ENCODE data around the gene RNF125. TPM values are rescaled to one million over a fixed set of nuclear protein-coding genes. Genes with fewer than 3 reads are reported as not detected.
A peak's percentile ranks its signal among the peaks of the same experiment; 100 is the strongest.

The RNF125 gene
- total and polyA plus RNA-seq, 10 of the 15 experiments (the other 5 are each of a cell fraction or from before 2014, with no cell fraction given), result 0.79 to 3.9 (median 2.9) TPM

DNA sequence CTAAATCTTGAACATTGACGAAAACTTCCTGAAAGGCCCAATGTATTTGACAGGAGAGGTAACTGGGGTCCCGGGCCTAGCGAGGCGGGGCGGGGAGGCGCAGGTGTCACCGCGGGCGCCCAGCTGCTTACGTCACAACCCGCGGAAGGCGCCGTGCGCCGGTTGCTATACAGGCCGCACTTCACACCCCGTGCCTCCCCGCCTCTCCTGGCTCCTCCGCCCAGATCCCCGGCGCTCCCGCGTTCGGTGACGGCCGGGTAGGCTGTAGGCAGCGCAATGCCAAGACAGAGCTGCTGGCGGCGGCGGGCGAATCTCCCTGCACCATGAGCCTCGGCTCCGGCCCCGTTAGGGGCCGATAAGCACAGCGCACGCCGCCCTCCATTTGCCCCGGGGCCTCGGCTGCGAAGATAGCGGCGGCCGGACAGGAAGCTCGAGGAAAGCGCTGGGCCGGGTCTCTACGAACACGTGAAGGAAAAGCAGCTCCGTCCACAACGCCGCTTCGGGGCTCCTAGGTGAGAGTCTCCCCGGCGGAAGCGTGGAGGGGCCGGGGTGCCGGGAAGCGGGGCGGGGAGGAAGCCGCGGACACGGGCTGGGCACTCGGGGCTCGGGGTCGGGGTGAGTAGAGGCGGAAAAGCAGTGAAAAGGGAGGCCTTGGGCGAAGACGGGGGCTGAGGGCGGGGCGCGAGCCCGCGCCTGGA is 73.2 kb downstream of the RNF125 start, which contains the start of gene RNF138 (continued):
- TF ChIP-seq RAD51 (IDR thresholded peaks at IDR 0.05) (0 out of 2 replicates have a peak, but pooled peaks have one; percentile 0), CHD2 (IDR thresholded peaks at IDR 0.05; ENCODE audit: borderline replicate concordance, low read depth, low read length) (peak; percentile 80), HDAC6 (IDR thresholded peaks at IDR 0.05; ENCODE audit: unreplicated experiment) (peak; percentile 26), DPF2 (IDR thresholded peaks at IDR 0.05) (peak; percentile 83), EED (IDR thresholded peaks at IDR 0.05; ENCODE audit: low read depth) (peak; percentile 16; the same call in 1 of the 2 replicates)
- TF ChIP-seq, protein P1, sequence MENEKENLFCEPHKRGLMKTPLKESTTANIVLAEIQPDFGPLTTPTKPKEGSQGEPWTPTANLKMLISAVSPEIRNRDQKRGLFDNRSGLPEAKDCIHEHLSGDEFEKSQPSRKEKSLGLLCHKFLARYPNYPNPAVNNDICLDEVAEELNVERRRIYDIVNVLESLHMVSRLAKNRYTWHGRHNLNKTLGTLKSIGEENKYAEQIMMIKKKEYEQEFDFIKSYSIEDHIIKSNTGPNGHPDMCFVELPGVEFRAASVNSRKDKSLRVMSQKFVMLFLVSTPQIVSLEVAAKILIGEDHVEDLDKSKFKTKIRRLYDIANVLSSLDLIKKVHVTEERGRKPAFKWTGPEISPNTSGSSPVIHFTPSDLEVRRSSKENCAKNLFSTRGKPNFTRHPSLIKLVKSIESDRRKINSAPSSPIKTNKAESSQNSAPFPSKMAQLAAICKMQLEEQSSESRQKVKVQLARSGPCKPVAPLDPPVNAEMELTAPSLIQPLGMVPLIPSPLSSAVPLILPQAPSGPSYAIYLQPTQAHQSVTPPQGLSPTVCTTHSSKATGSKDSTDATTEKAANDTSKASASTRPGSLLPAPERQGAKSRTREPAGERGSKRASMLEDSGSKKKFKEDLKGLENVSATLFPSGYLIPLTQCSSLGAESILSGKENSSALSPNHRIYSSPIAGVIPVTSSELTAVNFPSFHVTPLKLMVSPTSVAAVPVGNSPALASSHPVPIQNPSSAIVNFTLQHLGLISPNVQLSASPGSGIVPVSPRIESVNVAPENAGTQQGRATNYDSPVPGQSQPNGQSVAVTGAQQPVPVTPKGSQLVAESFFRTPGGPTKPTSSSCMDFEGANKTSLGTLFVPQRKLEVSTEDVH (IDR thresholded peaks at IDR 0.05; ENCODE audit: low read depth, partially characterized antibody), result no peak

DNA sequence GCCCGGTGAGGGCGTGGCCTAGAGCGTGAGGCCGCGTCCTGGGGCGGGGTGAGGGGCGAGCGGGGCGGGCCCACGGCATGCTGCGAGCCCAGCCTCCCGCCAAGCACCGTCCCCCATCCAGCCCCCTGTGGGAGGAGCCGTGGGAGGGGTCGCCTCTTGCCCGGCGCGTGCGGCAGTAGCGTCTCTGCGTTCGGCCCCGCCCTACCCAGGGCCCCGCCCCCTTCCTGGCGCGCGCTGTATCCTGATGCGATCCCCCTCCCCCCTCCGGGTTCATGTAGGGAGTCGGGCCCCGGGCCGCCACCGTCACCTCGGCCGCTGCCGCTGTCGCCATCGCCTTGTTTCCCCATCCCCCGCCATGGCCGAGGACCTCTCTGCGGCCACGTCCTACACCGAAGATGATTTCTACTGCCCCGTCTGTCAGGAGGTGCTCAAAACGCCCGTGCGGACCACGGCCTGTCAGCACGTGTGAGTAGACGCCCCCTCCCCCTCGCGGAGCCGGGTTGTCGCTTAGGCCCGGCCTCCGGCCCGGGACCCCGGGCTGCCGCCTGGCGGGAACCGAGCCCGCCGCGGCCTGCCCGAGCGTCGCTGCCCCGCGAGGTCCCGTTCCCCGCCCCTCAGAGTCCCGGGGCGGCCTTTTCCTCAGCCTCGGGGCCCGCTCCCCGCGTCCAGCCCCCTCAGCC is 73.9 kb downstream of the RNF125 start:
- Histone ChIP-seq H3K4me2 (ENCODE audit: control insufficient read depth, insufficient read depth) (peak overlapping the region; percentile 74; the same call in 1 of the 2 replicates), H3K36me3 (ENCODE audit: control insufficient read depth in 2 of 2, insufficient read depth in 2 of 2, low read length in 1 of 2) (peaks cover 0 to 6% of the 10 kb centered on the region in 2 experiments; a peak in 1 of 4 replicates), H3K4me3 (peak overlapping the region; percentile 86), H3K79me2 (ENCODE audit: control insufficient read depth, insufficient read depth, low read length) (peaks cover 50% of the 10 kb centered on the region), H3K9me3 (replicated peaks; ENCODE audit: control insufficient read depth, insufficient read depth, low read length) (no peaks in the 10 kb centered on the region), H3K9ac (ENCODE audit: control insufficient read depth, insufficient read depth, low read length) (peak overlapping the region; percentile 86), H2AFZ (ENCODE audit: control insufficient read depth, low read depth, low read length) (peak overlapping the region; percentile 76), H3K4me1 (ENCODE audit: control insufficient read depth, insufficient read depth, low read length) (no peaks in the 10 kb centered on the region; the same call in 1 of the 2 replicates), H3K27me3 (replicated peaks in 1 of 2; ENCODE audit: control insufficient read depth in 2 of 2, insufficient read depth in 2 of 2, low read length in 1 of 2) (no peaks in the 10 kb centered on the region), H4K20me1 (ENCODE audit: control insufficient read depth, insufficient read depth) (no peaks in the 10 kb centered on the region), H3K27ac (ENCODE audit: control insufficient read depth, insufficient read depth) (peak overlapping the region; percentile 97)
- RAD21 ChIA-PET (ENCODE audit: unreplicated experiment), result interaction anchor here (1.0 kb wide), 1 partner anchor 65 kb away, joined by 3 read pairs; no protein-coding TSS in a partner anchor
- DNase-seq (ENCODE audit: low read depth, low spot score), result peak; percentile 83
- BruUV-seq (replicated peaks), result no TSS peak
- ATAC-seq, result peak; percentile 92
- CTCF ChIA-PET, result interaction anchor here (0.9 kb wide), 1 partner anchor 151 kb away, joined by 4 read pairs; no protein-coding TSS in a partner anchor
- POLR2A ChIA-PET, result interaction anchor here (0.6 to 1.1 kb wide), 4 partner anchors 13 to 150 kb away, joined by 4 to 6 read pairs (median 4); partner anchors contain the start of gene TRAPPC8
- in situ Hi-C loops (cut with MboI) (no loop called here), intact Hi-C loops (cut with micrococcal nuclease; ENCODE audit: unreplicated experiment) (loop anchor here (2.0 kb wide), 2 partner anchors 74 to 150 kb away; partner anchors contain the start of genes RNF125 and TRAPPC8)
- FAIRE-seq, result peak; percentile 7
- SMC1A ChIA-PET (ENCODE audit: uncharacterized antibody, unreplicated experiment), result interaction anchor here (0.9 kb wide), 1 partner anchor 46 kb away, joined by 3 read pairs; no protein-coding TSS in a partner anchor
- WGBS (ENCODE audit: insufficient coverage, insufficient replicate concordance, low lambda C conversion rate, missing lambda C conversion rate), result under 1% methylated on average over 38 of the region's 77 CpGs
- TF ChIP-seq, protein P2, sequence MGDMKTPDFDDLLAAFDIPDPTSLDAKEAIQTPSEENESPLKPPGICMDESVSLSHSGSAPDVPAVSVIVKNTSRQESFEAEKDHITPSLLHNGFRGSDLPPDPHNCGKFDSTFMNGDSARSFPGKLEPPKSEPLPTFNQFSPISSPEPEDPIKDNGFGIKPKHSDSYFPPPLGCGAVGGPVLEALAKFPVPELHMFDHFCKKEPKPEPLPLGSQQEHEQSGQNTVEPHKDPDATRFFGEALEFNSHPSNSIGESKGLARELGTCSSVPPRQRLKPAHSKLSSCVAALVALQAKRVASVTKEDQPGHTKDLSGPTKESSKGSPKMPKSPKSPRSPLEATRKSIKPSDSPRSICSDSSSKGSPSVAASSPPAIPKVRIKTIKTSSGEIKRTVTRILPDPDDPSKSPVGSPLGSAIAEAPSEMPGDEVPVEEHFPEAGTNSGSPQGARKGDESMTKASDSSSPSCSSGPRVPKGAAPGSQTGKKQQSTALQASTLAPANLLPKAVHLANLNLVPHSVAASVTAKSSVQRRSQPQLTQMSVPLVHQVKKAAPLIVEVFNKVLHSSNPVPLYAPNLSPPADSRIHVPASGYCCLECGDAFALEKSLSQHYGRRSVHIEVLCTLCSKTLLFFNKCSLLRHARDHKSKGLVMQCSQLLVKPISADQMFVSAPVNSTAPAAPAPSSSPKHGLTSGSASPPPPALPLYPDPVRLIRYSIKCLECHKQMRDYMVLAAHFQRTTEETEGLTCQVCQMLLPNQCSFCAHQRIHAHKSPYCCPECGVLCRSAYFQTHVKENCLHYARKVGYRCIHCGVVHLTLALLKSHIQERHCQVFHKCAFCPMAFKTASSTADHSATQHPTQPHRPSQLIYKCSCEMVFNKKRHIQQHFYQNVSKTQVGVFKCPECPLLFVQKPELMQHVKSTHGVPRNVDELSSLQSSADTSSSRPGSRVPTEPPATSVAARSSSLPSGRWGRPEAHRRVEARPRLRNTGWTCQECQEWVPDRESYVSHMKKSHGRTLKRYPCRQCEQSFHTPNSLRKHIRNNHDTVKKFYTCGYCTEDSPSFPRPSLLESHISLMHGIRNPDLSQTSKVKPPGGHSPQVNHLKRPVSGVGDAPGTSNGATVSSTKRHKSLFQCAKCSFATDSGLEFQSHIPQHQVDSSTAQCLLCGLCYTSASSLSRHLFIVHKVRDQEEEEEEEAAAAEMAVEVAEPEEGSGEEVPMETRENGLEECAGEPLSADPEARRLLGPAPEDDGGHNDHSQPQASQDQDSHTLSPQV (IDR thresholded peaks at IDR 0.05), result no peak
- TF ChIP-seq NFYB (IDR thresholded peaks at IDR 0.05; ENCODE audit: insufficient read depth, low read depth, low read length), result no peak
- TF ChIP-seq, protein P3, sequence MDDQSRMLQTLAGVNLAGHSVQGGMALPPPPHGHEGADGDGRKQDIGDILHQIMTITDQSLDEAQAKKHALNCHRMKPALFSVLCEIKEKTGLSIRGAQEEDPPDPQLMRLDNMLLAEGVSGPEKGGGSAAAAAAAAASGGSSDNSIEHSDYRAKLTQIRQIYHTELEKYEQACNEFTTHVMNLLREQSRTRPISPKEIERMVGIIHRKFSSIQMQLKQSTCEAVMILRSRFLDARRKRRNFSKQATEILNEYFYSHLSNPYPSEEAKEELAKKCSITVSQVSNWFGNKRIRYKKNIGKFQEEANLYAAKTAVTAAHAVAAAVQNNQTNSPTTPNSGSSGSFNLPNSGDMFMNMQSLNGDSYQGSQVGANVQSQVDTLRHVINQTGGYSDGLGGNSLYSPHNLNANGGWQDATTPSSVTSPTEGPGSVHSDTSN (IDR thresholded peaks at IDR 0.05; ENCODE audit: insufficient replicate concordance, low read depth, low read length), result no peak

Measured in GM12878 (cell line).